Erythroblast (primary cell): ENCODE data around the gene FMN1.

Experiments used
- GATA1 ChIP-seq: IDR thresholded peaks from 2 replicates; pipeline ENCODE4 v1.6.1; 2011; ENCODE audit warnings: low read depth, mild to moderate bottlenecking, control low read depth, low read length, moderate library complexity
- POLR2A ChIP-seq: IDR thresholded peaks from 2 replicates; pipeline ENCODE4 v1.6.1; 2011; ENCODE audit warnings: mild to moderate bottlenecking, low read length

- TF ChIP-seq POLR2A, result no peak
- TF ChIP-seq GATA1, result no peak
These were observed 336.8 kb downstream of the FMN1 start for GRCh38 chr15:32857732-32858131.
